ENCODE data around the gene RAB15.
"Not testable (repeated sequence)": the region's sequence is repeated elsewhere in the genome, so short reads cannot be mapped to it uniquely, and the experiment has no call there.

RAB15 gene

GRCh38 chr14:64934338-64934929, 37.7 kb downstream of the RAB15 start:
- no peak for DNase-seq

- DNase-seq: no peak
Observed at GRCh38 chr14:64932231-64932630, 39.9 kb downstream of the RAB15 start.

- no peak for DNase-seq
Observed at GRCh38 chr14:64931123-64931522, 41.0 kb downstream of the RAB15 start.

GRCh38 chr14:64930085-64930843, 41.9 kb downstream of the RAB15 start:
- no peak for DNase-seq

- no peak for DNase-seq
Observed at GRCh38 chr14:64929014-64929359, 43.1 kb downstream of the RAB15 start.

- no peak for DNase-seq
Observed at GRCh38 chr14:64928239-64929013, 43.7 kb downstream of the RAB15 start.

- no peak for DNase-seq
Observed at GRCh38 chr14:64927031-64927430, 45.1 kb downstream of the RAB15 start.

GRCh38 chr14:64926398-64926995, 45.6 kb downstream of the RAB15 start:
- no peak for DNase-seq

GRCh38 chr14:64923015-64923414, 49.1 kb downstream of the RAB15 start:
- DNase-seq: no peak

- no peak for DNase-seq
Observed at GRCh38 chr14:64920465-64920864, 51.7 kb downstream of the RAB15 start.

- DNase-seq: no peak
Observed at GRCh38 chr14:64919618-64920017, 52.5 kb downstream of the RAB15 start.

- no peak for DNase-seq
Observed at GRCh38 chr14:64919215-64919614, 52.9 kb downstream of the RAB15 start.

- no peak for DNase-seq
Observed at GRCh38 chr14:64918216-64918615, 53.9 kb downstream of the RAB15 start.

GRCh38 chr14:64915797-64916196, 56.3 kb downstream of the RAB15 start:
- DNase-seq: no peak

GRCh38 chr14:64915029-64915424, 57.1 kb downstream of the RAB15 start:
- DNase-seq: no peak

GRCh38 chr14:64914237-64915028, 57.7 kb downstream of the RAB15 start, which contains the start of gene CHURC1:
TSS of gene CHURC1 (plus strand) at chr14:64914455. CDS start at chr14:64914496, 41 bp downstream.
- peak; percentile 97 to 99 for DNase-seq

GRCh38 chr14:64913477-64913876, 58.7 kb downstream of the RAB15 start:
- not testable (repeated sequence) for DNase-seq

GRCh38 chr14:64912261-64912660, 59.9 kb downstream of the RAB15 start:
- DNase-seq: no peak

- peak in 1 of 2 experiments; percentile 18 for DNase-seq
Observed at GRCh38 chr14:64910847-64911495, 61.2 kb downstream of the RAB15 start.

GRCh38 chr14:64906022-64906421, 66.1 kb downstream of the RAB15 start:
- DNase-seq: no peak

- no peak for DNase-seq
Observed at GRCh38 chr14:64899958-64900357, 72.2 kb downstream of the RAB15 start.

All from NCI-H1930 (cell line).